ENCODE results near the gene HECTD4.
"Not testable (repeated sequence)": the region's sequence is repeated elsewhere in the genome, so short reads cannot be mapped to it uniquely, and the experiment has no call there.

The HECTD4 gene

GRCh38 chr12:112381883-112382796, at the start of gene HECTD4:
Gene HECTD4 (minus strand): TSS chr12:112382431. CDS start chr12:112382128, 303 bp downstream.
- DNase-seq (ENCODE audit: low spot score), result peak; percentile 95

- DNase-seq (ENCODE audit: low spot score), result no peak
Observed at GRCh38 chr12:112431965-112432364, 49.7 kb upstream of the HECTD4 start.

GRCh38 chr12:112430929-112431328, 48.7 kb upstream of the HECTD4 start:
- DNase-seq (ENCODE audit: low spot score), result no peak

- DNase-seq (ENCODE audit: low spot score), result no peak
Observed at GRCh38 chr12:112427760-112428159, 45.5 kb upstream of the HECTD4 start.

- DNase-seq (ENCODE audit: low spot score), result no peak
Observed at GRCh38 chr12:112425582-112426382, 43.6 kb upstream of the HECTD4 start.

GRCh38 chr12:112424126-112424525, 41.9 kb upstream of the HECTD4 start:
- DNase-seq (ENCODE audit: low spot score), result no peak

GRCh38 chr12:112422531-112422930, 40.3 kb upstream of the HECTD4 start:
- no peak for DNase-seq (ENCODE audit: low spot score)

- DNase-seq (ENCODE audit: low spot score), result no peak
Observed at GRCh38 chr12:112421363-112421762, 39.1 kb upstream of the HECTD4 start.

GRCh38 chr12:112420740-112421139, 38.5 kb upstream of the HECTD4 start:
- DNase-seq (ENCODE audit: low spot score), result no peak

- DNase-seq (ENCODE audit: low spot score), result no peak
Observed at GRCh38 chr12:112419297-112420133, 37.3 kb upstream of the HECTD4 start.

- DNase-seq (ENCODE audit: low spot score), result peak; percentile 76
Observed at GRCh38 chr12:112418608-112419296, 36.5 kb upstream of the HECTD4 start, which contains the start of gene PTPN11. Gene PTPN11 (plus strand): TSS chr12:112418947. CDS start chr12:112419112, 165 bp downstream.

GRCh38 chr12:112418273-112418607, 36.0 kb upstream of the HECTD4 start:
- DNase-seq (ENCODE audit: low spot score), result no peak

GRCh38 chr12:112415457-112415856, 33.2 kb upstream of the HECTD4 start:
- not testable (repeated sequence) for DNase-seq (ENCODE audit: low spot score)

GRCh38 chr12:112413855-112414625, 31.8 kb upstream of the HECTD4 start:
- peak; percentile 26 for DNase-seq (ENCODE audit: low spot score)

GRCh38 chr12:112409906-112410244, 27.6 kb upstream of the HECTD4 start:
- DNase-seq (ENCODE audit: low spot score), result no peak

GRCh38 chr12:112409064-112409905, 27.1 kb upstream of the HECTD4 start, which contains the start of gene RPL6:
Gene RPL6 (minus strand): TSS chr12:112409605. CDS start chr12:112408656, 949 bp downstream.
- DNase-seq (ENCODE audit: low spot score), result peak; percentile 88

GRCh38 chr12:112408621-112409020, 26.4 kb upstream of the HECTD4 start:
- DNase-seq (ENCODE audit: low spot score), result no peak

- DNase-seq (ENCODE audit: low spot score), result not testable (repeated sequence)
Observed at GRCh38 chr12:112407683-112408082, 25.5 kb upstream of the HECTD4 start.

Measured in hematopoietic multipotent progenitor cell treated with erythropoietin and hydrocortisone succinate and interleukin-3 and kit ligand, for 17 days (in vitro differentiated cells).